GM23248 (cell line): ENCODE data around the gene SLC6A9. TPM values are rescaled to one million over a fixed set of nuclear protein-coding genes. Genes with fewer than 3 reads are reported as not detected.

Source experiments
- DNase-seq: peaks from one replicate; pipeline ENCODE4 v3.0.0-alpha.2; 2015
- H2AFZ ChIP-seq: fragments of 200-600 bp; sonication (generic); 2 replicates; pipeline ENCODE4 v1.6.1; 2016; ENCODE audit warnings: antibody characterized with exemption
- H3F3A ChIP-seq: fragments of 200-600 bp; sonication (generic); 2 replicates; pipeline ENCODE4 v1.6.1; 2016; ENCODE audit warnings: mild to moderate bottlenecking, antibody characterized with exemption, mixed run types; ENCODE audit not compliant: insufficient read depth
- H3K27ac ChIP-seq: fragments of 200-600 bp; sonication (generic); 2 replicates; pipeline ENCODE4 v1.5.1; 2016; ENCODE audit warnings: mild to moderate bottlenecking
- H3K27me3 ChIP-seq: fragments of 200-600 bp; sonication (generic); replicated peaks from 2 replicates; pipeline ENCODE4 v1.6.1; 2016; ENCODE audit warnings: mild to moderate bottlenecking; ENCODE audit not compliant: insufficient read depth
- H3K36me3 ChIP-seq: fragments of 200-600 bp; sonication (generic); 2 replicates; pipeline ENCODE4 v1.6.1; 2016; ENCODE audit warnings: low read depth, mild to moderate bottlenecking
- H3K4me1 ChIP-seq: fragments of 200-600 bp; sonication (generic); 2 replicates; pipeline ENCODE4 v1.6.1; 2016; ENCODE audit warnings: mild to moderate bottlenecking; ENCODE audit not compliant: insufficient read depth
- H3K4me2 ChIP-seq: fragments of 200-600 bp; sonication (generic); one replicate; pipeline ENCODE4 v1.6.1; 2016; ENCODE audit warnings: mild to moderate bottlenecking; ENCODE audit not compliant: unreplicated experiment
- H3K4me3 ChIP-seq: fragments of 200-600 bp; sonication (generic); 2 replicates; pipeline ENCODE4 v1.5.1; 2016; ENCODE audit warnings: mild to moderate bottlenecking
- H3K79me2 ChIP-seq: fragments of 200-600 bp; sonication (generic); 2 replicates; pipeline ENCODE4 v1.6.1; 2016; ENCODE audit warnings: mild to moderate bottlenecking; ENCODE audit not compliant: insufficient read depth
- H3K9ac ChIP-seq: fragments of 200-600 bp; sonication (generic); 2 replicates; pipeline ENCODE4 v1.6.1; 2016; ENCODE audit warnings: mild to moderate bottlenecking
- H3K9me2 ChIP-seq: fragments of 200-600 bp; sonication (generic); 2 replicates; pipeline ENCODE4 v1.6.1; 2016; ENCODE audit warnings: mixed run types, mild to moderate bottlenecking, moderate library complexity; ENCODE audit not compliant: insufficient read depth
- H3K9me3 ChIP-seq: fragments of 200-600 bp; sonication (generic); one replicate; pipeline ENCODE4 v1.6.1; 2017; ENCODE audit warnings: low read depth
- H4K20me1 ChIP-seq: fragments of 200-600 bp; sonication (generic); 2 replicates; pipeline ENCODE4 v1.6.0; 2016; ENCODE audit not compliant: insufficient read depth
- EZH2 ChIP-seq: fragments of 200-600 bp; sonication (generic); IDR thresholded peaks from 2 replicates; pipeline ENCODE4 v1.6.1; 2018; ENCODE audit warnings: antibody characterized with exemption, mild to moderate bottlenecking; ENCODE audit not compliant: insufficient read depth, poor library complexity, severe bottlenecking
- EZH2phosphoT487 ChIP-seq: fragments of 200-600 bp; sonication (generic); IDR thresholded peaks from 2 replicates; pipeline ENCODE4 v1.6.1; 2018; ENCODE audit warnings: antibody characterized with exemption, moderate library complexity, mild to moderate bottlenecking, low read depth; ENCODE audit not compliant: insufficient read depth
- WGBS, 2 experiments: methylation state at CpG; one replicate each; pipeline ENCODE4 v1.1.6; 2015 to 2017; ENCODE audit warnings: low lambda C conversion rate in 2 of 2, low coverage in 1 of 2; ENCODE audit errors: missing lambda C conversion rate in 2 of 2; 5-methylcytosine and 5-hydroxymethylcytosine counted together
- in situ Hi-C: fragments of 300-500 bp; cut with MboI; formaldehyde crosslinking; loops from 2 replicates; pipeline ENCODE4 v1.15.0; 2020
- polyA plus RNA-seq: library from polyadenylated mRNA; unstranded; fragments of >200 nt; fragmentation: Nextera tagmentation; extraction: Ambion mirVana; gene quantifications from 2 replicates; pipeline ENCODE4 v1.2.1, GENCODE V29; 2016
- total RNA-seq: library from RNA; depleted of rRNA; stranded (reverse); fragments of >200 nt; shearing (Covaris generic); gene quantifications from 2 replicates; pipeline ENCODE4 v1.2.3, GENCODE V29; 2014

The SLC6A9 gene
- total and polyA plus RNA-seq, 2 experiments from 2014 or later: 22.2 to 34.6 TPM

- peak; percentile 66 for DNase-seq
- H3K4me1 ChIP-seq: peaks cover 28% of the 10 kb centered on the region
- 32 to 38% methylated on average over 13 of the region's 13 CpGs for WGBS, 2 experiments
- no peaks in the 10 kb centered on the region for H3K9me3 ChIP-seq
- H3K27ac ChIP-seq: peak overlapping the region; percentile 80
- H3K4me2 ChIP-seq: peak overlapping the region; percentile 94
- TF ChIP-seq EZH2 (no peak), EZH2phosphoT487 (no peak)
- H3K36me3 ChIP-seq: peaks cover 10% of the 10 kb centered on the region; the same call in 1 of the 2 replicates
- in situ Hi-C loops: no loop called here
- H3K27me3 ChIP-seq: no peaks in the 10 kb centered on the region
- peaks cover 74% of the 10 kb centered on the region for H3K79me2 ChIP-seq
- H3K4me3 ChIP-seq: peak overlapping the region; percentile 79
- H3K9me2 ChIP-seq: no peaks in the 10 kb centered on the region
- H3K9ac ChIP-seq: peak overlapping the region; percentile 90
- H2AFZ ChIP-seq: peak overlapping the region; percentile 47
- H4K20me1 ChIP-seq: no peaks in the 10 kb centered on the region
- peaks cover 8% of the 10 kb centered on the region; the same call in 1 of the 2 replicates for H3F3A ChIP-seq
These were observed 50.8 kb downstream of the SLC6A9 start for GRCh38 chr1:43980255-43981134.

- Histone ChIP-seq H3K79me2 (peaks cover 81% of the 10 kb centered on the region), H3F3A (peaks cover 8% of the 10 kb centered on the region; the same call in 1 of the 2 replicates), H2AFZ (peak overlapping the region; percentile 47), H3K4me2 (peak overlapping the region; percentile 94), H3K4me3 (peak overlapping the region; percentile 79), H3K4me1 (peaks cover 28% of the 10 kb centered on the region), H3K9ac (peak overlapping the region; percentile 90), H3K9me2 (no peaks in the 10 kb centered on the region), H3K27ac (peak overlapping the region; percentile 80), H3K36me3 (peaks cover 10% of the 10 kb centered on the region; the same call in 1 of the 2 replicates), H3K27me3 (no peaks in the 10 kb centered on the region), H3K9me3 (no peaks in the 10 kb centered on the region), H4K20me1 (no peaks in the 10 kb centered on the region)
- peak; percentile 81 for DNase-seq
- in situ Hi-C loops: no loop called here
- WGBS, 2 experiments: 3% methylated on average over 28 to 31 of the region's 45 CpGs
- TF ChIP-seq EZH2phosphoT487 (no peak), EZH2 (no peak)
These were observed 51.6 kb downstream of the SLC6A9 start for GRCh38 chr1:43979528-43980254.

GRCh38 chr1:43979261-43979527 is 52.1 kb downstream of the SLC6A9 start:
- peak overlapping the region; percentile 94 for H3K4me2 ChIP-seq
- no peak overlapping the region; the same call in 1 of the 2 replicates for H2AFZ ChIP-seq

GRCh38 chr1:43978551-43979260 is 52.6 kb downstream of the SLC6A9 start, which contains the start of gene B4GALT2:
TSS of gene B4GALT2 (plus strand) at chr1:43979210. CDS start at chr1:43981161, 1,951 bp downstream.
- peak within 1 kb of the TSS; percentile 63 for H2AFZ ChIP-seq
- no peak for TF ChIP-seq EZH2phosphoT487
- no peak for TF ChIP-seq EZH2
- in situ Hi-C loops: no loop called here
- WGBS, 2 experiments: 4 to 12% methylated on average over 20 to 54 of the region's 54 CpGs
- peaks cover 10% of the 10 kb centered on the region; the same call in 1 of the 2 replicates for H3K36me3 ChIP-seq
- peaks cover 11% of the 10 kb centered on the region; the same call in 1 of the 2 replicates for H3F3A ChIP-seq
- peak within 1 kb of the TSS; percentile 80 for H3K27ac ChIP-seq
- no peaks in the 10 kb centered on the region for H3K9me2 ChIP-seq
- peak within 1 kb of the TSS; percentile 85 for H3K4me3 ChIP-seq
- no peaks in the 10 kb centered on the region for H3K27me3 ChIP-seq
- peaks cover 76% of the 10 kb centered on the region for H3K79me2 ChIP-seq
- peak within 1 kb of the TSS; percentile 90 for H3K9ac ChIP-seq
- peak; percentile 78 for DNase-seq
- H3K4me1 ChIP-seq: peaks cover 28% of the 10 kb centered on the region
- H3K4me2 ChIP-seq: peak within 1 kb of the TSS; percentile 94
- no peaks in the 10 kb centered on the region for H3K9me3 ChIP-seq
- no peaks in the 10 kb centered on the region for H4K20me1 ChIP-seq

More at GRCh38 chr1:43979261-43979527, 52.1 kb downstream of the SLC6A9 start:
- no peak for DNase-seq
- TF ChIP-seq EZH2phosphoT487 (no peak), EZH2 (no peak)
- no peaks in the 10 kb centered on the region for H3K9me2 ChIP-seq
- in situ Hi-C loops: no loop called here
- H3K4me3 ChIP-seq: peak overlapping the region; percentile 79
- no peaks in the 10 kb centered on the region for H4K20me1 ChIP-seq
- peaks cover 8% of the 10 kb centered on the region; the same call in 1 of the 2 replicates for H3F3A ChIP-seq
- H3K9me3 ChIP-seq: no peaks in the 10 kb centered on the region
- H3K27ac ChIP-seq: peak overlapping the region; percentile 80
- WGBS, 2 experiments: 0 to 5% methylated on average over 1 to 3 of the region's 45 CpGs
- peaks cover 28% of the 10 kb centered on the region for H3K4me1 ChIP-seq
- H3K36me3 ChIP-seq: peaks cover 10% of the 10 kb centered on the region; the same call in 1 of the 2 replicates
- H3K79me2 ChIP-seq: peaks cover 81% of the 10 kb centered on the region
- H3K27me3 ChIP-seq: no peaks in the 10 kb centered on the region
- H3K9ac ChIP-seq: peak overlapping the region; percentile 90
